ENCODE data around the gene CNKSR2.

GRCh38 chrX:21408788-21409187 is 34.6 kb downstream of the CNKSR2 start:
- TF ChIP-seq CTCF (conservative IDR thresholded peaks at IDR 0.05; ENCODE audit: low read depth in 2 of 2) (no peak), EZH2 (IDR thresholded peaks at IDR 0.05; ENCODE audit: low read depth, unreplicated experiment) (no peak), CREB1 (CRISPR knock-in tag; IDR thresholded peaks at IDR 0.05; ENCODE audit: low read depth) (no peak), POLR2AphosphoS5 (IDR thresholded peaks at IDR 0.05; ENCODE audit: low read depth) (no peak), REST (IDR thresholded peaks at IDR 0.05; ENCODE audit: unreplicated experiment) (no peak), EZH2phosphoT487 (IDR thresholded peaks at IDR 0.05; ENCODE audit: unreplicated experiment) (no peak)
